Uterus (tissue), 4 donors: Measurements from ENCODE around the gene TOP3B. TPM values are rescaled to one million over a fixed set of nuclear protein-coding genes. Genes with fewer than 3 reads are reported as not detected.
A peak's percentile ranks its signal among the peaks of the same experiment; 100 is the strongest.

ENCODE experiments used
- DNase-seq, 2 donors: peaks; one replicate each; pipeline ENCODE4 v3.0.0-alpha.2; 2019 to 2020
- H3K27ac ChIP-seq, 2 donors: fragments of 200-600 bp; sonication (generic); 1 replicate in 1 of 2; 2 replicates in 1 of 2; pipeline ENCODE4 v1.5.1; 2016 to 2018
- H3K27me3 ChIP-seq, 2 donors: fragments of 200-600 bp; sonication (generic); one replicate each; pipeline ENCODE4 v1.5.1; 2018 to 2019; ENCODE audit warnings: control low read depth in 1 of 2
- H3K36me3 ChIP-seq, 2 donors: fragments of 200-600 bp; sonication (generic); one replicate each; pipeline ENCODE4 v1.5.1; 2019; ENCODE audit warnings: control low read depth in 1 of 2
- H3K4me1 ChIP-seq, 2 donors: fragments of 200-600 bp; sonication (generic); one replicate each; pipeline ENCODE4 v1.5.1; 2018 to 2019; ENCODE audit warnings: control low read depth in 1 of 2
- H3K4me3 ChIP-seq, 2 donors: fragments of 200-600 bp; sonication (generic); 1 replicate in 1 of 2; 2 replicates in 1 of 2; pipeline ENCODE4 v1.5.1; 2018 to 2019; ENCODE audit warnings: mild to moderate bottlenecking in 1 of 2
- H3K9me3 ChIP-seq, 2 donors: fragments of 200-600 bp; sonication (generic); one replicate each; pipeline ENCODE4 v1.5.1; 2019; ENCODE audit warnings: control low read depth in 1 of 2
- POLR2A ChIP-seq, 2 donors: fragments of 450-650 bp; IDR thresholded peaks; one replicate each; pipeline ENCODE4 v1.6.1; 2016; ENCODE audit warnings: antibody characterized with exemption in 2 of 2, mild to moderate bottlenecking in 1 of 2, moderate library complexity in 1 of 2
- intact Hi-C: fragments of 100-400 bp; cut with DNase I; formaldehyde crosslinking; loops from one replicate; pipeline ENCODE4 v1.15.1; 2023; ENCODE audit warnings: low total_unique reads
- total RNA-seq, 4 donors: library from RNA; depleted of rRNA in 3 of 4; stranded (reverse); fragments of >200 nt in 3 of 4; gene quantifications; one replicate each; pipeline versions ENCODE4 v1.1.0 to v1.2.4, GENCODE V29; 2014 to 2023
- TF ChIP-seq, protein P1 (sequence below), 4 experiments: fragments of 200-600 bp in 2 of 4; fragments of 450-650 bp in 2 of 4; sonication (generic) in 2 of 4; IDR thresholded peaks; one replicate each; pipeline ENCODE4 v1.5.1; 2016 to 2019; ENCODE audit warnings: antibody characterized with exemption in 4 of 4, mild to moderate bottlenecking in 2 of 4, moderate library complexity in 1 of 4
- donor health status: DM: yes; HTN: yes; CAD: no.

The TOP3B gene
- total RNA-seq, 4 donors from 2014 or later = 6.2 to 36.4 (median 20.9) TPM

DNA sequence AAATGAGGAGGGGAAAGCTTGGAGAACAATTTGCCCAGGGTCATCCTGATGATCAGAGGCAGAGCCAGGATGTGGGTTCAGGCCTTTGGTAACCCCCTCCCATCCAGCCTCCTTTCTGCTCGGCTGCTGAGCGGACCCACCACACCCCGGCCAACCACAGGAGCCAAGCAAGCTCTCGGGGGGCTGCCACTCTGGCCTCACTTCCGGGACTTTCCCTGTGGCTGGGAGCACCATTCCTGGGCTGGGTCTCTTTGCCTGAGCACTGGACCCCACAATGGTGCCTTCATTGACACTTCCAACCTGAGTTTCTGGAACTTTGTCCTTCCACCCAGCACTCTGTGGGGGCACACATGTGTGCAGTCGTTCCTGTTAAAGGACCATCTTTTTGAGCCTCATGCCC, 9.8 kb downstream of the TOP3B start:
- Histone ChIP-seq H3K9me3 (no peaks in the 10 kb centered on the region), H3K4me1 (no peaks in the 10 kb centered on the region), H3K27me3 (no peaks in the 10 kb centered on the region), H3K36me3 (no peaks in the 10 kb centered on the region), H3K4me3 (no peak overlapping the region), H3K27ac (no peak overlapping the region)
- intact Hi-C loops = no loop called here
- no peak for DNase-seq
- TF ChIP-seq, protein P1, sequence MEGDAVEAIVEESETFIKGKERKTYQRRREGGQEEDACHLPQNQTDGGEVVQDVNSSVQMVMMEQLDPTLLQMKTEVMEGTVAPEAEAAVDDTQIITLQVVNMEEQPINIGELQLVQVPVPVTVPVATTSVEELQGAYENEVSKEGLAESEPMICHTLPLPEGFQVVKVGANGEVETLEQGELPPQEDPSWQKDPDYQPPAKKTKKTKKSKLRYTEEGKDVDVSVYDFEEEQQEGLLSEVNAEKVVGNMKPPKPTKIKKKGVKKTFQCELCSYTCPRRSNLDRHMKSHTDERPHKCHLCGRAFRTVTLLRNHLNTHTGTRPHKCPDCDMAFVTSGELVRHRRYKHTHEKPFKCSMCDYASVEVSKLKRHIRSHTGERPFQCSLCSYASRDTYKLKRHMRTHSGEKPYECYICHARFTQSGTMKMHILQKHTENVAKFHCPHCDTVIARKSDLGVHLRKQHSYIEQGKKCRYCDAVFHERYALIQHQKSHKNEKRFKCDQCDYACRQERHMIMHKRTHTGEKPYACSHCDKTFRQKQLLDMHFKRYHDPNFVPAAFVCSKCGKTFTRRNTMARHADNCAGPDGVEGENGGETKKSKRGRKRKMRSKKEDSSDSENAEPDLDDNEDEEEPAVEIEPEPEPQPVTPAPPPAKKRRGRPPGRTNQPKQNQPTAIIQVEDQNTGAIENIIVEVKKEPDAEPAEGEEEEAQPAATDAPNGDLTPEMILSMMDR (IDR thresholded peaks at IDR 0.05) = no peak
- no peak for TF ChIP-seq POLR2A (IDR thresholded peaks at IDR 0.05)

DNA sequence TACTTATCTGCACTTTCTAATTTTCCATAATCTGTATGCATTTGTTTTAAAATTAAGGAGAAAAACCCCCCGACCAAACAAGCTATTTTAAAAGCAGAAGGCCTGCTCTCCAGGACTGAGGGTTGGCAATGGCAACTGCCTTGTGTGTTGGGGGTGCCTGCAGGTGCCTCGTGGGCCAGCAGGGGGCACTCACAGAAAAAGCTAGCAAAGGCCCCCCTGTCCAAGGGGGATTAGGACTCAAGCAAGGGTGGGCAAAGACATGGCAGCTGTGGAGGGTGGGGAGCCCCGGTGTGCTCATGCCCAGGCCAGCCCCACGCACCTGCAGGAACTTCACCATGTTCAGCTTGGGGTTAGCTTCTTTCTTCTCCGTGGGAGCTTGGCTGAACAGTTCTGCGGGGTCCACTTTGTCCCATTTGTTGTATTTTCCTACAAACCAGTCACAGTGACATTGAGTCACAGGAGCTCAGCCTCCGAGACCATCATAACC, 10.3 kb downstream of the TOP3B start:
- H3K36me3 ChIP-seq = no peaks in the 10 kb centered on the region
- TF ChIP-seq POLR2A (IDR thresholded peaks at IDR 0.05) = no peak
- TF ChIP-seq, protein P1 (IDR thresholded peaks at IDR 0.05) = peak; percentile 34 to 61 (median 40)

DNA sequence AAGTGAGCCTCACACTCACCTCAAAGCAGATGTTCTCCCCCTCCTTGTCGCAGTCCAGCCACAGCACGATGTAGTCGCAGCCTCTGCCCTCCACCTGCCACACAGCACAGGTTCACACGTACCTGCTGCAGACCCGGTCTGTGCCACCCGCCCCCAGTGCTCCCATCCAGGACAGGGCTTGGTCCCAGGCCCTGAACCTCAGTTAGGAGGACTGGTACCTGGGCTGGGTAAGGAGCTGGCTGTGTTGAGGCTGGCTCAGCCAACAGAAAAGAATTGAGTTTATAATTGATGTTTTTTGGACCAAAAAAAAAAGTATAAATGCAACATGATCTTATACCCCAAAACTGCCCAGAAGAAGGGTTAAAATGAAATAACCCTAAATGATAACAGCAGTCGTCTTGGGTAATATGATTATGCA, 10.7 kb downstream of the TOP3B start:
- no peak for DNase-seq
- no peak overlapping the region for H3K4me3 ChIP-seq
- no peaks in the 10 kb centered on the region for H3K36me3 ChIP-seq
- no peaks in the 10 kb centered on the region for H3K9me3 ChIP-seq
- no peaks in the 10 kb centered on the region for H3K4me1 ChIP-seq
- no peak overlapping the region for H3K27ac ChIP-seq
- TF ChIP-seq POLR2A (IDR thresholded peaks at IDR 0.05) = no peak
- TF ChIP-seq, protein P1 (IDR thresholded peaks at IDR 0.05) = no peak
- intact Hi-C loops = no loop called here
- no peaks in the 10 kb centered on the region for H3K27me3 ChIP-seq

More for the DNA sequence above, 10.3 kb downstream of the TOP3B start:
- DNase-seq = no peak
- H3K27ac ChIP-seq = no peak overlapping the region
- no peaks in the 10 kb centered on the region for H3K27me3 ChIP-seq
- H3K4me3 ChIP-seq = no peak overlapping the region
- no peaks in the 10 kb centered on the region for H3K9me3 ChIP-seq
- H3K4me1 ChIP-seq = no peaks in the 10 kb centered on the region
- intact Hi-C loops = no loop called here

DNA sequence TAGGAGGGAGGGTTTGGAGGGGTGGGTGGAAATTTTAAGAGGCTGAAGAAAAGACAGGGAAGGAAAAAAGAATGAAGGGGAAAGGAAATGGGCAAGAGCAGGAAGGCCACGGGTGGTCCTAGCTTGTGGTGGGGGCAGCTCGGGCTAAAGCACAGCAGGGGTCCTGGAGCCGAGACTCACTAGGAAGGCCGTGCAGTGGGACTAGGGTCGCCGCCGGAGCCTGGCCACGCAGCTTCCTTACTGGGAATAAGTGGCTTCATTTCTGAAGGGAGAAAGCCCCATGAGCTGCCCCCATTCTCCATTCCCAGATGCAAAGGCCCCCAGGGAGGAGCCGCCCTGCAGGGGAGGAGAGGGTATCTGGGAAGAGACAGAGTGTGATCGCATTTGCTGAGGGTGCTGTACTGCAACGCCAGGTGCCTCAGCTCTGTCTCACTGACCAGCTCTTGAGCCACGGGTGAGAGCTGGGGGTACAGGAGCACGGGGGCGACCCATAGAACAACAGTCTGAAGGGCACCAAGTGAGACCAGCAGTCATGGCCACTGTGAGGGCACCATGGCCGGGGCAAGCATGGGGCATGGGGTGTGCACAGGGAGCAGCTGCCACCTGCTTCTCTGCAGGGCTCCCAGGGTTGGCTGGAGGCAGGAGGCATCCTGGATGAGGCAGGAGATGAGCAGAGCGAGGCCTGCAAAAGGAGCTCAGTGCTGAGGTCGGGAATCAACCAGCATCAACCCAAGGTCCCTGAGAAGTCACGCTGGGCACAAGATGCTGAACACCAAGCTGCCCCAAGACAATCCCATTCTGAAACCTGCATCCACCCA, 11.6 kb downstream of the TOP3B start:
- H3K36me3 ChIP-seq = no peaks in the 10 kb centered on the region
- H3K4me3 ChIP-seq = no peak overlapping the region
- H3K4me1 ChIP-seq = no peaks in the 10 kb centered on the region
- DNase-seq = no peak
- intact Hi-C loops = no loop called here
- no peaks in the 10 kb centered on the region for H3K9me3 ChIP-seq
- no peak overlapping the region for H3K27ac ChIP-seq
- H3K27me3 ChIP-seq = no peaks in the 10 kb centered on the region
- TF ChIP-seq, protein P1 (IDR thresholded peaks at IDR 0.05) = no peak
- no peak for TF ChIP-seq POLR2A (IDR thresholded peaks at IDR 0.05)

DNA sequence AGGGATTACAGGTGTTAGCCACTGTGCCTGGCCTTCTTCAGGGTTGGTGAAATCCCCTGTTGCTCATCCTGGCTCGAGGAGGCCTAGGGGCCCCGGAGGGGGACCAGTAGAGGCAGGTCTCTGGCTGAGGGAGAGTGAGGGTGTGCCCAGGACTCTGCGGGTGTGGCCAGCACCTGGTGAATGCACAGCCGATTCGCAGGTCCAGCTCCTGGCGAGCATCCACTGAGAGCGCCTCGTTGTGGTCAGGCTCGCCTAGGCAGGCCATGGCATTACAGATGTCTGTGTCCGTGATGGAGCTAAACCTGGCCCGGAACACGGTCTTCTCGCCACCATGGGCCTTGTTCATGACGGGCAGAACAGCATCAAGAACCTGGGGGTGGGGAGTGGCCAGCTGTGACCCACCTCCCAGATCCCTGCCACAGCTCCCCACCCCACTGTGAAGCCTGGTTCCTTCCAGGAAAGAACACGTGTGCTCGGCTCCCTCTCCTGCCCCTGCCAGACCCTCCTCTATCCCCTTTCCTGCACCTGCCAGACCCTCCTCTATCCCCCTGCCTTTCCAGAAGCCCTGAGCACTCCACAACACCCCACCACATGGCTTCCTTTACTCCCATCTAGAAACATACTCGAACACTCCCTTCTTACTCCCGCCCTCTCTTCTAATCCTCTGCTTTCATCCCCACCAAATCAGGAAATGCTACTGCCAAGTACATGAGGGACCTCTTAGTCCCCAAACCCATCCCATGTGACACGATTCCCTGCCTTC, 12.4 kb downstream of the TOP3B start:
- intact Hi-C loops = no loop called here
- TF ChIP-seq POLR2A (IDR thresholded peaks at IDR 0.05) = no peak
- TF ChIP-seq, protein P1 (IDR thresholded peaks at IDR 0.05) = no peak
- DNase-seq = no peak
- no peaks in the 10 kb centered on the region for H3K36me3 ChIP-seq
- no peak overlapping the region for H3K4me3 ChIP-seq
- no peaks in the 10 kb centered on the region for H3K27me3 ChIP-seq
- no peaks in the 10 kb centered on the region for H3K9me3 ChIP-seq
- no peak overlapping the region for H3K27ac ChIP-seq
- no peaks in the 10 kb centered on the region for H3K4me1 ChIP-seq
